Measurements from ENCODE around the gene SLX4.
A peak's percentile ranks its signal among the peaks of the same experiment; 100 is the strongest.

The SLX4 gene

GRCh38 chr16:3598236-3598635, 13.2 kb downstream of the SLX4 start:
- no peak for DNase-seq (ENCODE audit: low read depth)

DNA sequence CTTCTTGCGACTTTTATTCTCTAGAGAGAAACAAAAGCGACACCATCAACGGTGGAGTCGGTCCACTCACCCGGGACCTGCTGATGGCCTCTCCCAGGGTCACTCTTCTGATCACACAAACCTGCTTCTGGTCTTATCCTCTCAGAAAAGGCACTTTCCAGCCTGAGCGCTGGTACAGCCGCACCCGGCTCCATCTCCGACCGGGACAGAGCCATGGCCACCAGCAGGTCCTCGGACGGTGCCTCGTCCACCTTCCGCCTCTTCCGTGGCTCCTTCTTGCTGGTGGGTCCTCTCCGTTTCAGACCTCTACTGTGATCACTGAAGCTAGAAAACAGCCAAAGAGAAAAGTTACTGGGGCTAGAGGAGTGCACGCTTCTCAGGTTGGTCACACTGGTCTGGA, 13.7 kb downstream of the SLX4 start:
- no peak for DNase-seq (ENCODE audit: low read depth)

DNA sequence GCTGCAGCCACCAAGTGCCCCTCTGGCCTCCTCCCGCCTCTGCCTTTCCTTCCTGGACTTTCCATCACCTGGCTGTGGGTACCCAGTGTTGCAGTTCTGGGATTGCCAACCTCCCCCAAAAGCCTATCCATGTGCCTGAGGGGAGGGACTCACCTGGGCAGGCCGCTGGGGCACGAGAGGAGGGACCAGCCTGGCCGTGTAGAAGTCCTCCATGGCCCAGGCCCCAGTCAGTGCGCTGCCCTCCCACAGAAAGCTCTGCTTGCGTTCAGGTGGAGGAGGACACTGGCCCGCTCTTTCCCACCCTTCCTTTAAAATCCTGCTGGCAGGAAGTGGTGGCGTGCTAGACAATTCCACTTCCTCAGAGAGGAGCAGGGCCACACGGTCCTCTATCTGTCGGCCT, 14.2 kb downstream of the SLX4 start:
- DNase-seq (ENCODE audit: low read depth) = no peak

GRCh38 chr16:3596101-3596861, 15.1 kb downstream of the SLX4 start:
- DNase-seq (ENCODE audit: low read depth) = no peak

GRCh38 chr16:3595521-3596021, 15.8 kb downstream of the SLX4 start:
- no peak for DNase-seq (ENCODE audit: low read depth)

DNA sequence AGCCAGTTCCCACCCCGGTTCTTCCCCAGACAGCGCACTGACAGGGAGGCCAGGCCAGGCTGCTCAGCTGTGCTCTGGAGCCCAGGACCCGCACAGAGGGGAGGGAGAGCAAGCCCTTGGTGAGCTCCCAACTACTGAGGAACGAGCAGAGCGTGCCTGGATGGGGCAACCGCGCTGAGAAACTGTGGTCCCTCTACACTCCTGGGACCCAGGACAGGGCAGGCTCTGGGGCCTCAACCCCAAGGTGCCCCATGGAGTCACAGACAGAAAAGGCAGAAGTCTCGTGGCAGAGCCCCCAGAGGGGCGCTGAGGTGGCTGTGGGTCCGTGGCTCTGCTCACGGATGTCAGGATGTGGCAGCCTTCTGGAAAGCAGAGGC, 16.3 kb downstream of the SLX4 start:
- DNase-seq (ENCODE audit: low read depth) = no peak

DNA sequence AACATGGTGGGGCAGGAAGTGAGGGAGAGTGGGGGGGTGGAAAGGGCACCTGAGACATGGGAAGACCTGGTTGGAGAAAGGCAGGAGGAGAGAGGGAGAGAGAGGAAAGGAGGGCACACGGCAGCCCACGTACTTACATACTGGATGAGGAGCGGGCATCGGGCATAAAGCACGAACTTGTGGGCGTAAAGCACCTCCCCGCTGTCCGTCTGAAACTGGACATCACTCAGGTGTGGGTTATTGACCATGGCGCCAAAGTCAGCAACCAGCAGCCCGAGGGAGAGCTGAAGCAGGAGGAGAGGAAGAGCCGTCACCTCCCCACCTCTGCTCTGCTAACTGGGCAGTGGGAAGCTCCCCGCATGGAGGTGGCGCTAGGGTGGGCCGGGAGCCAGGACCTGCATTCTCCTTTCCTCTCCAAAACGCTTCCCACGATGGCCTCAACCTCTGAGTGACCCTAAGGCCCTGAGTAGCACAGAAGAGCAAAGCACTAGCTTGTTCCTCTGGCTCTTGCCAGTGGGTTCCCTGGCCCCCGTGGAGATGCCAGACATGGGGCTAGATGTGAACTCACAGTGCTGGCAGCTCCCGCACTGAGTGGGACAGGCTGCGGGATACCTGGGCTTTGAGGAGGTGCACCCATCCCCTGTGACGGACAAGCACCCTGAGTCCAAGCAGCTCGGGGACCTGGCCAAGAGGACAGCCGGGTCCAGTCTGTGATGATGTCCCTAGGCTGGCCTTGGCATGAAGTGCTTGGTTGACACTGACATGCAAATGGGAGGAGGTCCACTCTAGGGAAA, 16.9 kb downstream of the SLX4 start:
- no peak for DNase-seq (ENCODE audit: low read depth)

DNA sequence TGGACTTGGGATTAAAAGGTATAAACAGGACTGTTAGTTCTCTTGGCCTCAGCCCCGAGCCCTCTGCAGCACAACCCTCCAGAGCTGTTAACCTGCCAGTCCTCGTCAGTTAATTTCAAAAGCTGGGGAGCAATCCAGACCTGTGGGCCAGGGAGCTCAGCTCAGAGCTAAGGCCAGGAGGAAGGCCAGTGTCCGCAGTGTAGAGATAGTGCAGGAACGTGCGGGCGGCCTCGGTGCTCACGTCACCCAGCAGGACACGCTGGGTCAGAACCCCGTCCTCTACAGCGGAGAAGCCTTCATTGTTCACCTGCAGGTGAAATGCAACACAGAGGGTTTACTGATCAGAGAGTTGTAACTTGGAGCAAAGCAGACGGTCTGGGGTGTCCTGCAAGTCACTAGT, 18.8 kb downstream of the SLX4 start:
- no peak for DNase-seq (ENCODE audit: low read depth)

DNA sequence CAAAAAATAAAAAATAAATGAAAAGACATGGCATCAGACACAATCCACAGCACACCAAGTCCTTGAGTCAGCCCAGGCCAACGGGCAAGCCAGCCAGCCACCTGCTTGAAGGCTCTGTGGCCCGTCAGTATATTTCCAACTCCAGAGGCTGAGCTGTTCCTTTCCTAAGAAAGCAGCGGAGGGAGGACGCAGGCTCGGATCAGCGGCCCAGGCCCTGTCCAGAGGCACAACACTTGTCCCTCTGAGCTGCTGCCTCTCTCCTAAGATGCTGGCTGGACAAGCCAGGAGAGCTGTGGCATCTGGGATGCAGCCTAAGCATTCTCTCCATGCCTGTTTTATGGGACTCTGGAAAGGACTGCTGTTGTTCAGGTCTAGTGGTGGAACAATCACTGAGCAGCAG, 19.4 kb downstream of the SLX4 start:
- DNase-seq (ENCODE audit: low read depth) = no peak

DNA sequence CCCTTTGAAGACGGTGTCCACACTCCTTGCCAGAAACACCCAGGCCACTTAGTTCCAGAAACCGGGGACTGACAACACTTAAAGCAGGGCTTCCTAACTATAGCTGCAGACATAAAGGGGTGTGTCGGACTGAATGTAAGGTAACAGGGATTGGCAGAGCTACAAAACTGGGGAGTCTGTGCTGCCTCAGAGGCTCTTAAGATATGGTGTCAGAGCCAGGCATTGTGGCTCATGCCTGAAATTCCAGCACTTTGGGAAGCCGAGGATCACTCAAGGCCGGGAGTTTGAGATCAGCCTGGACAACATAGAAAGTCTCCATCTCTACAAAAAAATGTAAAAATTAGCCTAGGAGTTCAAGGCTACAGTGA, 20.0 kb downstream of the SLX4 start:
- no peak for DNase-seq (ENCODE audit: low read depth)

- DNase-seq (ENCODE audit: low read depth) = no peak
Observed at GRCh38 chr16:3590736-3591435, 20.5 kb downstream of the SLX4 start.

DNA sequence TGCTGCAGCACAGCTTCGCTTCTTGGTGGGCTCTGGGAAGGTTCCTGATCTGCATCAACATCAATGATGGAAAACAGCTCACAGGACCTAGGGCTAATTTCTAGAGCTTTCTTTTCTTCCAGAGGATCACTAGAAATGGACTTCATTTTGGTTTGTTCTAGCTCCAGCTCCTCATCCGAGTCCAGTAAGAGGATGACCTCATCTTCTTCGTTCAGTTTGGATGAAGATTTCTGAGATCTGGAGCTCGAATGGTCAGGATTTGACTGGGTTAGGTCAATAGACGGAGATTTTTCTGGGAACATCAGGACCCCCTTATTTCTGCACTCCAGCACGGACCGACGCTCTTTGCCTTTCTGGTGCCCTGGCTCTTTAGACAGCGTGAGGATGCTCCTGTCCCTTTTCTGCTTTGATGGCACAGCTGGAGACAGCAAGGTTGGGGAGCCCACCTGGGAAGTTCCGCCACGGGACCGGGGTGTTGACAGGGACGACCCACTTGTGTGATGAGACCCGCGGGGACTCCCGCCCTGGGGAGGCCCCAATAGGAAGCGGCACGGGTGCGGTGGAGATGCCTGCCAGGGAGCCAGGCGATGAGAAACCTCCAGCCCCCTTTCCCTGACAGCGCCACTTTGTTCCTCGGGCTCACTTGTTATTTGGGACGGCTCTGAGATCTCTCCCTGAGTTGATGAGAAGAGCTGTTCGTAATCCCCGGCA, 21.3 kb downstream of the SLX4 start:
- DNase-seq (ENCODE audit: low read depth) = no peak

DNA sequence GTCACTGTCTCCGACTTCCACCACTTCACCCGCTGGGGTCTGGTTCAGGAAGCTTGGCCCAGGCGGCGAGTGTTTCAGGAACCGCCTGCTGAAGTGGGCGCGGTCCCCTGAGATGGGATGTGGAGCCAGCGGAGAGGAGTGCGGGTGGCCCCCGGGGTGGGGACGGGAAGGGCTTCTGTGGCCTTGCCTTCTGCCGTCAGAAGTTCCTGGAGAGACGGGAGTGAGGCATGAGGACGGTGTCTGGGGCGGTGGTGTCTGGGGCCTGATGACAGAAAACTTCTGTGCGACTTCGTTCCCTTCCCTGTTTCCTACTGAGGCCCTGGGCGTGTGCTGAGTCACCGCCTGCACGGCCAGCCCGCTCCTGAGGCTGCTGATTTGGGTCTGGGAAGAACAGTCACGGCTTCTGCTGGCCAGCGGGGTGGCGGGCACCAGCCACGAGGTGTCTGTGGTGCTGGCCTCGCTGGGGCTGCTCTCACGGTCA, 21.9 kb downstream of the SLX4 start:
- no peak for DNase-seq (ENCODE audit: low read depth)

DNA sequence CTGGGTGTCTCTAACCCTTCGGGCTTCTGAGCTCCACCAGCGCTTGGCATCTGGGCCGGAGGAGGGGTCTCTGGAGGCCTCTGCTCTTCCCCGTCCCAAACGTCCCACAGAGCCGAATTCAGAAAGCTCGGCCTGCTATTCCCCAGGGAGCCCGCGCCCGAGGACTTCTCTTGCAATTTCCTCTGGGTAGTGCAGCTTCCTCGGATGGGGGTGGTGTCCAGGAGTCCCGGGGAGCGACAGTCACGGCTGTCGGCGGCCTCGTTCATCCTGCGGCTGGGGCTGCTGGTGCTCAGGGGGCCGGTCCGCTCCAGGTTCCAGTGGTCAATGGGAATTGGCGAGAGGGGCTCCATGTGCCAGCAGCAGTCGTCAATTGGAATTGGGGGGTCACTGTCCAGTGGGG, 22.4 kb downstream of the SLX4 start:
- no peak for DNase-seq (ENCODE audit: low read depth)

- no peak for DNase-seq (ENCODE audit: low read depth)
Observed at GRCh38 chr16:3587547-3588110, 23.8 kb downstream of the SLX4 start.

DNA sequence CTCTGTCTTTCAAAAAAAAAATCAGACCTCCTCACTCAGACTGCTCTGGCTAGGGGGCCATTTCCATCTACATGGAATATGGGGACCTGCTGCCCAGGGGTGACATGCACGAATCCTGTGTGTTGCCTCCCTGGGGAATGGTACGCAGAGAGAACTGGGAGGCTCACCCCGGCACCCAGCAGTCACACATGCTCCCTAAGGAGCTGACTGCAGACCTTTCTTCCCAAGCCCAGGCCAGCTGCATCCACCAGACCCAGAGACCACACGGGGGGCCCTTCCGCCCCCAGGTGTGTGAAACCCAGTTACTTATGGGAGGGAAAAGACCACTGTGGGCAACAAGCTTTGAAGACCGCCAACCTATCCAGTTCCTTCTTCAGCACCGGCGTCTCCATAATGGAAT, 27.0 kb downstream of the SLX4 start:
- DNase-seq (ENCODE audit: low read depth) = no peak

DNA sequence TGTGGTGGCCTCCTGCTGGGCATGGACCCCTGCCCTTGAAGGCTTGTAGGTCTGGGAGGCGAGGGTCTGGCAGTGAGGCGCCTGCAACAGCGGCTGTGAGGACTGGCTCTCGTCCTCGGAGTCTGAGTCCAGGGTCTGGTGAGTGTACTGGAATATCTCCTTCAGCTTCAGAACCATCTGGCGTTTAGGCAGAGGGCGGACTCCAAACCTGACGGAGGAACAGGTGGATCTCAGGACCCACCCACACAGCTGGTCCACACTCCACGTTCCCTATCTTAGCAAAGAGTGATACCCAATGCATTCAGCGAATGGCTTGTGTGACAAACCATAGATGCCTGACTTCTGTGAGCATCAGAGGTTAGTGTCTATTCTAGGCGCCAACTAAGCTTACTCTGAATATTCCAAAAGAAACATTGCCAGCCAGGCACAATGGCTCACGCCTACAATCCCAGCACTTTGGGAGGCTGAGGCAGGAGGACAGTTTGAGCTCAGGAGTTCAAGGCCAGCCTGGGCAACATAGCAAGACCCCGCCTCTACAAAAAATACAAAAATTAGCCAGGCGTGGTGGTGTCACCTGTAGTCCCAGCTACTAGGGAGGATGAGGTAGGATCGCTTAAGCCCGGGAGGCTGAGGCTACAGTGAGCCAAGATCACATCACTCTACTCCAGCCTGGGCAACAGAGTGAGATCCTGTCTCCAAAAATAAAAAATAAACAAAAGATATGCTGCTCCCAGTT, 27.9 kb downstream of the SLX4 start:
- DNase-seq (ENCODE audit: low read depth) = no peak

DNA sequence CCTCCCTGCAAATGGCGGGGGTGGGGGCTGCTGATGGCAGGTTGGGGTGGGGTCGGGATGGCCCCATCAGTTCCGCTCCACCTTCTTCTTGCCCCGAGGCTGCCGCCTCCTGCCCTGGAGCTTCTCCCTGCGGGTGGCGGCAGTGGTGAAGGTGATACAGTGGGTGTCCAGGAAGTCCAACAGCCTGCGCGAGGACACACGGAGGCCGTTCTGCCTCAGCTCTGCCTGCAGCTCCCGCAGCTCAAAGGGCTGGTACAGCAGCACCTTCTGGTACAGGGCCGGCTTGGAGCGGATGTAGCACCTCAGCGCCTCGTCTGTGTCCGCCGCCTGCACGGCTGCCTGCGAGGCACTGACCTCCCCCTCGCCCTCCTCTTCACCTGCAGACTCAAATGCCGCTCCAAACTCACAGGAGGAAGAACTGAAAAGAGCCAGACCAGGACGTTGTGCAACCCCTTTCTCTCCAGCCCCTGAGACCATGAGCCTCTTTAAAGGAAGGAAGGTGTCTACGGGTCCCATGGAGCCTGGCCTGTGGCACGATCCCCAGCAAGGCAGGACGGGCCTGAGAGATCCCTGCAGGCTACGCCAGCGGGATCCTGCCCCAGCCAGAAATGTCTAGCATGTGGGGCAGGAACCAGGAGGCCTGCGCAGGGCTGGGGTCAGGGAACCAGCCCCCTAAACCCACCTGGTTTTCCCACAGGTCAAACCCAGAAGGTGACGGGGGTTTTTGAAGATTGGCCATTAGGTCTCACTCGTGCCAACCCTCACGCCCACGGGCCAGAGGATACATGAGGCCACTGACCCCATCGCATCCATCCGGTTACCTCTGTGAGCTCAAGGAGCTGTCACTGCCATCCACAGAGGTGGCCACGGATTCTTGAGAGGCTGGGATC, 28.9 kb downstream of the SLX4 start:
- DNase-seq (ENCODE audit: low read depth) = no peak

GRCh38 chr16:3581392-3581791, 30.0 kb downstream of the SLX4 start:
- no peak for DNase-seq (ENCODE audit: low read depth)

DNA sequence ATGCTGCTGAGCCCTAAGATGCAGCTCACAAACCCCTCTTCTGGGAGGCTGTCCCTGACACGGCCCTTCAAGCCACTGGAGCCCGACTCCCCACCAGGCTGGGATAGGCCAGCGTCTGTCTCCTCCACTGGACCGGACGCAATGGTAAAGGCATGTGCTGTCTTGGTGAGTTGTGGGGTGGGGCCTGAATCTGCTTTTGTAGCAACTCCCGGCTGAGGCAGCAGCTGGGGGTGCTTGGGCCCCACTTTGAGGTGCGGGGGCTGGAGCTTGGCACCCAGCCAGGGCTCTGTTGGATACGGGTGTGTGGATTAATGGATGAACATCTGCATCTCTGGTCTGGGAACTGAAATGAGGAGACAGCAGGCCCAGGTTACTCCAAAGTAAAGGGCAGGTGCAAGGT, 30.7 kb downstream of the SLX4 start:
- peak; percentile 5 for DNase-seq (ENCODE audit: low read depth)

Measured in GM04503 (cell line).